Measurements from ENCODE around the gene SCNN1B.
"Not testable (repeated sequence)": the region's sequence is repeated elsewhere in the genome, so short reads cannot be mapped to it uniquely, and the experiment has no call there.

The SCNN1B gene

DNA sequence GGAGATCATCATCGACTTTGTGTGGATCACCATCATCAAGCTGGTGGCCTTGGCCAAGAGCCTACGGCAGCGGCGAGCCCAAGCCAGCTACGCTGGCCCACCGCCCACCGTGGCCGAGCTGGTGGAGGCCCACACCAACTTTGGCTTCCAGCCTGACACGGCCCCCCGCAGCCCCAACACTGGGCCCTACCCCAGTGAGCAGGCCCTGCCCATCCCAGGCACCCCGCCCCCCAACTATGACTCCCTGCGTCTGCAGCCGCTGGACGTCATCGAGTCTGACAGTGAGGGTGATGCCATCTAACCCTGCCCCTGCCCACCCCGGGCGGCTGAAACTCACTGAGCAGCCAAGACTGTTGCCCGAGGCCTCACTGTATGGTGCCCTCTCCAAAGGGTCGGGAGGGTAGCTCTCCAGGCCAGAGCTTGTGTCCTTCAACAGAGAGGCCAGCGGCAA is 78.4 kb downstream of the SCNN1B start:
- ATAC-seq (replicated peaks) (no peak), DNase-seq (no peak)
- Mint-ChIP-seq H3K36me3 (no peaks in the 10 kb centered on the region), H3K27ac (no peak overlapping the region), H3K9me3 (no peaks in the 10 kb centered on the region), H3K4me1 (no peaks in the 10 kb centered on the region), H3K27me3 (peaks cover 8 to 11% of the 10 kb centered on the region in 2 donors), H3K4me3 (no peak overlapping the region)

DNA sequence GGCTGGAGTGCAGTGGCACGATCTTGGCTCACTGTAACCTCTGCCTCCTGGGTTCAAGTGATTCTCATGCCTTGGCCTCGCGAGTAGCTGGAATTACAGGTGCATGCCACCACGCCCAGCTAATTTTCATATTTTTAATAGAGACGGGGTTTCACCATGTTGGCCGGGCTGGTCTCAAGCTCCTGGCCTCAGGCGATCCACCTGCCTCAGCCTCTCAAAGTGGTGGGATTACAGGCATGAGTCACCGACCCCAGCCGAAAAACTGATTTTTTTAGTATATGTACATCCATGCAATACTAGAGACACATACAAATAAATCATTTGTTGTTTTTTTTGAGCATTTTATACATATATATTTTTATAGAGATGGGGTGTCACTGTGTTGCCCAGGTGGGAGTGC is 79.6 kb downstream of the SCNN1B start:
- not testable (repeated sequence) for H3K27ac Mint-ChIP-seq, DNase-seq

GRCh38 chr16:23382279-23382678 is 80.2 kb downstream of the SCNN1B start:
- ATAC-seq (replicated peaks), result no peak
- Mint-ChIP-seq H3K9me3 (no peaks in the 10 kb centered on the region), H3K27ac (no peak overlapping the region), H3K4me1 (no peaks in the 10 kb centered on the region), H3K36me3 (no peaks in the 10 kb centered on the region), H3K4me3 (no peak overlapping the region), H3K27me3 (peaks cover 6 to 8% of the 10 kb centered on the region in 2 donors)
- no peak for DNase-seq

More for the DNA sequence above, 79.6 kb downstream of the SCNN1B start:
- not testable (repeated sequence) for H3K36me3 Mint-ChIP-seq; H3K9me3 Mint-ChIP-seq; H3K27me3 Mint-ChIP-seq; ATAC-seq (replicated peaks); H3K4me1 Mint-ChIP-seq; H3K4me3 Mint-ChIP-seq

- DNase-seq (no peak), ATAC-seq (replicated peaks) (no peak)
- Mint-ChIP-seq H3K4me1 (no peaks in the 10 kb centered on the region), H3K4me3 (no peak overlapping the region), H3K36me3 (peaks cover 8 to 12% of the 10 kb centered on the region in 2 donors), H3K27ac (no peak overlapping the region), H3K9me3 (no peaks in the 10 kb centered on the region), H3K27me3 (peaks cover 2 to 5% of the 10 kb centered on the region in 2 donors)
These were observed 81.8 kb downstream of the SCNN1B start for GRCh38 chr16:23383881-23384280.

GRCh38 chr16:23384878-23385277 is 82.8 kb downstream of the SCNN1B start:
- Mint-ChIP-seq H3K27ac (no peak overlapping the region), H3K4me1 (no peaks in the 10 kb centered on the region), H3K4me3 (no peak overlapping the region), H3K9me3 (no peaks in the 10 kb centered on the region), H3K27me3 (no peaks in the 10 kb centered on the region), H3K36me3 (peaks cover 12 to 20% of the 10 kb centered on the region in 2 donors)
- DNase-seq, result no peak
- no peak for ATAC-seq (replicated peaks)

DNA sequence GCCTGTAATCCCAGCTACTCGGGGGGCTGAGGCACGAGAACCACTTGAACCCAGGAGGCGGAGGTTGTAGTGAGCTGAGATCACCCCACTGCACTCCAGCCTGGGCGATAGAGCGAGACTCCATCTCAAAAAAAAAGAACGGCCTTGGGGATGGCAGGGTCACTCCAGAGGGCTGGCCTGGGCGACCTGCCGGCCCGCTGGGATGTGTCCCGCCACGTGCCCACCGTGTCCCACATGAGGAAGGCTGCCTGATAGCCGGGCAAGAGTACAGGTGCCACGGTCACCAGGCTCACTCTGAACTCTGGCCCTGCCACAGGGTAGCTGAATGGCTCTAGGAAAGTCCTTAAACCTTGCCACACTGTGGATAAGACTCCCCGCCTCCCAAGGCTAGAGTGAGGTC is 83.3 kb downstream of the SCNN1B start:
- H3K27ac Mint-ChIP-seq, result no peak overlapping the region
- ATAC-seq (replicated peaks) (no peak), DNase-seq (no peak)
- H3K4me3 Mint-ChIP-seq, result no peak overlapping the region
- no peaks in the 10 kb centered on the region for H3K27me3 Mint-ChIP-seq
- H3K4me1 Mint-ChIP-seq, result no peaks in the 10 kb centered on the region
- no peaks in the 10 kb centered on the region for H3K9me3 Mint-ChIP-seq
- H3K36me3 Mint-ChIP-seq, result peaks cover 13 to 24% of the 10 kb centered on the region in 2 donors

- no peaks in the 10 kb centered on the region for H3K27me3 Mint-ChIP-seq
- H3K4me3 Mint-ChIP-seq, result no peak overlapping the region
- ATAC-seq (replicated peaks), result no peak
- no peaks in the 10 kb centered on the region for H3K4me1 Mint-ChIP-seq
- no peak for DNase-seq
- H3K27ac Mint-ChIP-seq, result peak overlapping the region; percentile 27
- peaks cover 30 to 44% of the 10 kb centered on the region in 2 donors for H3K36me3 Mint-ChIP-seq
- H3K9me3 Mint-ChIP-seq, result no peaks in the 10 kb centered on the region
These were observed 85.6 kb downstream of the SCNN1B start for GRCh38 chr16:23387666-23388065.

- Mint-ChIP-seq H3K4me3 (no peak overlapping the region), H3K4me1 (no peaks in the 10 kb centered on the region), H3K27me3 (no peaks in the 10 kb centered on the region), H3K36me3 (peaks cover 31 to 44% of the 10 kb centered on the region in 2 donors), H3K27ac (no peak overlapping the region), H3K9me3 (no peaks in the 10 kb centered on the region)
- DNase-seq (no peak), ATAC-seq (replicated peaks) (no peak)
These were observed 86.7 kb downstream of the SCNN1B start for GRCh38 chr16:23388786-23389185.

GRCh38 chr16:23389201-23389600 is 87.1 kb downstream of the SCNN1B start:
- no peak overlapping the region for H3K4me3 Mint-ChIP-seq
- H3K27ac Mint-ChIP-seq, result no peak overlapping the region
- no peaks in the 10 kb centered on the region for H3K27me3 Mint-ChIP-seq
- no peaks in the 10 kb centered on the region for H3K4me1 Mint-ChIP-seq
- DNase-seq (no peak), ATAC-seq (replicated peaks) (no peak)
- no peaks in the 10 kb centered on the region for H3K9me3 Mint-ChIP-seq
- H3K36me3 Mint-ChIP-seq, result peaks cover 31 to 46% of the 10 kb centered on the region in 2 donors

DNA sequence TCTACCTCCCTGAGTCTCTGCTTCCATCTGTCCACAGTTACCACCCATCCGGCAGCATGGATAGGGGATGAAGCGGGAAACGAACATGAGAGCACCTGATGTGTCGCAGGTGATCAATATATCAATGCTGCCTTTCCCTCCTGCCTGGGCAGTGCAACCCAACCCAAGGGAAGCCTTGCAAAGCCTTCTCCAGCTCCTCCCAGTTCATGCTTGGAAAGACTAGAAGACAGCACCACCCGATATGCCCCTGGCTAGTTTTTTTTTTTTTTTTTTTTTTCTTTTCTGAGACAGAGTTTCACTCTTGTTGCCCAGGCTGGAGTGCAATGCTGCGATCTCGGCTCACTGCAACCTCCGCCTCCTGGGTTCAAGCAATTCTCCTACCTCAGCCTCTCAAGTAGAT is 87.8 kb downstream of the SCNN1B start:
- DNase-seq; H3K4me1 Mint-ChIP-seq; H3K9me3 Mint-ChIP-seq; H3K27ac Mint-ChIP-seq; H3K27me3 Mint-ChIP-seq; H3K4me3 Mint-ChIP-seq; ATAC-seq (replicated peaks): not testable (repeated sequence)
- peaks cover 32 to 50% of the 10 kb centered on the region in 2 donors for H3K36me3 Mint-ChIP-seq

GRCh38 chr16:23391381-23392222 is 89.5 kb downstream of the SCNN1B start:
- Mint-ChIP-seq H3K27ac (no peak overlapping the region), H3K36me3 (peaks cover 36 to 58% of the 10 kb centered on the region in 2 donors), H3K4me1 (no peaks in the 10 kb centered on the region), H3K27me3 (no peaks in the 10 kb centered on the region), H3K9me3 (no peaks in the 10 kb centered on the region), H3K4me3 (no peak overlapping the region)
- ATAC-seq (replicated peaks) (no peak), DNase-seq (no peak)

- no peak overlapping the region for H3K27ac Mint-ChIP-seq
- DNase-seq (no peak), ATAC-seq (replicated peaks) (no peak)
- no peaks in the 10 kb centered on the region for H3K9me3 Mint-ChIP-seq
- no peak overlapping the region for H3K4me3 Mint-ChIP-seq
- H3K27me3 Mint-ChIP-seq, result no peaks in the 10 kb centered on the region
- H3K36me3 Mint-ChIP-seq, result peaks cover 38 to 64% of the 10 kb centered on the region in 2 donors
- no peaks in the 10 kb centered on the region for H3K4me1 Mint-ChIP-seq
These were observed 90.1 kb downstream of the SCNN1B start for GRCh38 chr16:23392223-23392600.

DNA sequence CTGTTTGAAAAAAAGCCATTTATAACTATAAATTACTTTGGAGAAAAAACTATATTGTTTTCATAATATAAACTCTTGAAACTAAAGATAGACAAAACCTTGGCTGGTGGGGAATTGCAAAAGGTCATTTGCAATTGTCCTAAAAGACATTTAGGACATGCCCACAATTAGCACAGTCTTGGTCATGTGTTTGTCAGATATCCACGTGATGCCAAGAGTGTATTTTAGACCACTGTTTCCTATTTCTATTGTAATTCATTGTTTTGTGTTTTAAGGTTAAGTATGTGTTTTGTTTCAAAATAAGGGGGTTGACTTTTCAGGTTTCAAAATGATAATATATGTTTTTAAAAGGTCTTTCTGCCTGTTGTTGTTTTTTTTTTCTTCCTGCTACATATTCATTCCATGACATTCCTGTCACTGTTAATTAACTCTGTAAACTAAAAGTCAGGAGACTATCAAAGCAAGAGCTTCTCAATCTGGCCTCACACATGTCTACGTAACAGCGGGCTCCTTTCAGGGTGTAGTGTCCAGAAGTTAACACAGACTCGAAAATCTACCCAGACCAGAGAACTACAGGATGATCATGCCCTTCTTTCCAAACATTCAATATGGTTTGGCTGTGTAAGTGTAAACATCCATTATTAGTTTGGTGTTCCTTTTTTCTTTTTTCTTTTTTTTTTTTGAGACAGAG is 92.2 kb downstream of the SCNN1B start:
- H3K27ac Mint-ChIP-seq, result no peak overlapping the region
- peaks cover 45 to 63% of the 10 kb centered on the region in 2 donors for H3K36me3 Mint-ChIP-seq
- no peak for DNase-seq
- no peaks in the 10 kb centered on the region for H3K4me1 Mint-ChIP-seq
- H3K27me3 Mint-ChIP-seq, result no peaks in the 10 kb centered on the region
- no peak for ATAC-seq (replicated peaks)
- H3K4me3 Mint-ChIP-seq, result no peak overlapping the region
- H3K9me3 Mint-ChIP-seq, result no peaks in the 10 kb centered on the region

DNA sequence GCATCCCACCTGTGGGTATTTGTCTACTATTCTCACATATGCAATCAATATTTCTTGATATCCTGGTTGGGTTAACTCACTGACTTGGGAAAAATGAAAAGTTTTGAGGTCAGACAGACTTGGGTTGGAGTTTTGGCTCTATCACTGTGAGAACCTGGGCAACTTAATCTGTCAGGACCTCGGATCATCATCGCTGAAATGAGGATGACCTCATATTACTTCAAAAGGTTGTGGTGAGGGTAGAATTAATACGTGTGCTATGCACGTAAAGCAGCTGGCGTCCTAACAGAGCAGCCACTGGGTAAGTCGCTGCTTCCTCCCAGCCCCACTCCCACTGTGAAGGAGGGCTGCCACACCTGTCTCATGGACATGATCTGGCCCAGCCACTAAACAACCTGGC is 93.6 kb downstream of the SCNN1B start:
- Mint-ChIP-seq H3K36me3 (peaks cover 52 to 67% of the 10 kb centered on the region in 2 donors), H3K4me1 (no peaks in the 10 kb centered on the region), H3K27me3 (no peaks in the 10 kb centered on the region), H3K27ac (no peak overlapping the region), H3K4me3 (no peak overlapping the region), H3K9me3 (no peaks in the 10 kb centered on the region)
- DNase-seq, result no peak
- ATAC-seq (replicated peaks), result no peak

DNA sequence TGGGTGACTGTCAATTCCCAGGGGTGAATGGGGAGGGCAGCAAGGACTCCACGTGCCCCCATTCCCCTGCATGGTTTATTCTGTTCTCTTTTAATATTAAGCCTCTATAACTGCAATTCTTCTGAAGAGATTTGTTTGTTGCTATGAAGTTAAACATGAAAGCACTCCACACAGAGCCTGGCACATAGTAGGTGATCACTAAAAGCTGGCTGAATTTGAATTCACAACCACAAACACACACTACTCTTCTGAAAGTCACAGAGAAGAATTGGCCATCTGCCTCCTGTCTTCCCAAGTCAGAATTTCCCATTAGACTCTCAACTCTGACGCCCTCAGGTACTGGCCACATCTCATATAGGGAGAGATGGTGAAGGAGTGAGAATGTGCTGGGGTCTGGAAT is 95.4 kb downstream of the SCNN1B start:
- ATAC-seq (replicated peaks), result no peak
- peaks cover 47 to 58% of the 10 kb centered on the region in 2 donors for H3K36me3 Mint-ChIP-seq

More for the DNA sequence above, 95.4 kb downstream of the SCNN1B start:
- Mint-ChIP-seq H3K4me1 (no peaks in the 10 kb centered on the region), H3K27ac (no peak overlapping the region), H3K9me3 (no peaks in the 10 kb centered on the region), H3K27me3 (no peaks in the 10 kb centered on the region), H3K4me3 (no peak overlapping the region)
- DNase-seq, result no peak

Measured in stimulated activated naive B cell treated with anti-CD40 and anti-IgM and Interleukin-4, amounts not matched to agents 10 μg/mL and 1 μg/mL and 100 μg/mL, for 72 hours (primary cell).